KBM-7 (cell line): ENCODE data around the gene KCNJ10.
A peak's percentile ranks its signal among the peaks of the same experiment; 100 is the strongest.

Source experiments
- DNase-seq: peaks from one replicate; pipeline ENCODE4 v3.0.0-alpha.2; 2015
- in situ Hi-C: fragments of 300-500 bp; cut with MboI; formaldehyde crosslinking; loops from 2 replicates; pipeline ENCODE4 v1.14.3; 2020; ENCODE audit warnings: low sequenced_read_pairs, low pct_unique_long_range_greater_than_20kb, mixed read lengths

The KCNJ10 gene

DNA sequence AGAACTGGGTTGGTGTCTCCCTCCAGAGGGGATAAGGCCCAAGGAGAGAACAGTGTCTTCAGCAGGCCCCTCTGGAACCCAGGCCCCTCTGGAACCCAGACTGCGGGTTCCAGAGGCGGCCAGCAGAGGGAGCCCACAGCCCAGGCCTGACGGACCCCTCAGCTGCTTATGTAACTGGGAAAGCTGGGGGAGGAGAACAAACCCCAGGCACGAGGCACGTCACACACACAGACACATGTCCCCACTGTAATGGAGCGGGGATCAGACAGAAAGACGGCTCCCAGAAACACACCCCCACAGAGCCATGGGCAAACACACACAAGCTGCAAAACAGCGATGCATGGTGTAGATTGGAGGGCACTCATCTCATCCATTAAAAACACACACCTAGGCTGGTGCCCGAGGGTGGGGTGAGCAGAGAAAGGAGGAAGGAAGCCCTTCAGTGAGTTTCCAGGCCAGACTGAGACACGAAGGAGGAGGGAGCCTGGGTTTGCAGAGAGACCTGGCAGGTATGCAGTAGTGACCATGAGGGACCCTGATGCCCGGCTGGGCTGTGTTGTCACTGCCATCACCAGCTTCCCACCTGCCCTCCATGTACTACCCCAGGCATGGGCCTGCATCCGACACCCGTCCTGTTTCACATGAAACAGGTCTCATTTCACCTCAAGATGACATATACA lies 31.2 kb upstream of the KCNJ10 start:
- peak; percentile 91 for DNase-seq
- in situ Hi-C loops = no loop called here

GRCh38 chr1:160099716-160100375 lies 29.9 kb upstream of the KCNJ10 start:
- DNase-seq = no peak
- in situ Hi-C loops = no loop called here

GRCh38 chr1:160098852-160099561 lies 29.0 kb upstream of the KCNJ10 start:
- peak; percentile 80 for DNase-seq
- in situ Hi-C loops = no loop called here

DNA sequence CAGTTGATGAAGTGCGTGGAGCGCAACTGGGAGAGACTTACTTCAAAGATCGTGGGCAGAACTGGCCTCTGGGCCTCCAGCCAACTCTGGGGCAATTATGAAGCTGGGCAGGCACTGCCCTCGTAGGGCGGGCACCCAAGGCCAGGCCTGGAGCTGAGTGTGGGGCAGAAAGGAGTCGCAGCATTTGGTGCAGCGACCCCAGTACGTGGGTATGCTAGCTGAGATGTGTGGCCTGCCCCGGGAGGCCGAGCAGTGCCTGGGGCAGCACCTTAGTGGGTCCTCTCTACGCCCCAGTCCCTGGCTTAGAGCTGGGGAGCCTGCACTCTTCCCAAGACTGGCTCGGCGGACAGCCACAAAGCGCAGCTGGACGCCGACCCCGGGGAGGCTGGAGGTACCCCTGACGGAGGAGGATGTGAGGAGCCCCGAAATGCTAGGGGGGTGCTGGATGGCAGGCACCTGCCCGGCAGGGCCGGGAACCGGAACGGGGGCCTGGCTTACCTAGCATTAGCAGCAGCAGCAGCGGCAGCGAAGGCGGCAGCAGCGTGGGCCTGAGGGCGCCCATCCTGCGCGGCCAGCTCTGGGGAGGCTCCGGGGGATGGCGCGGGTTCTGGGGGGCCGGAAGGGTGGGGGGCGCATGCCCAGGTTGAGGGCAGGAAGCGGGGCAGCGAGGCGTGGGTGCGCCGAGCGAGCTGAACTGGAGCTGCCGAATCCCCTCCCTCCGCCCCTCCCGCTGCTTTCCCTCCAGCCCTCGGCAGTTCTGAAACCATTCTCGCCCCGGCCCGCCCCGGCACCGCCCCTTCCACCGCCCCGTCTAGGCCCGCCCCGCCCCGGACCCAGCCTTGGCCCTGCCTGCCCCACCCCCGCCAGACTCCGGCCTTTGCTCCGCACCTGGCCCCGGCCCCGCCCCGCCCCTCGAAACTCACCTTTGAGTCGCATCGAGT lies 28.2 kb upstream of the KCNJ10 start, which contains the start of gene IGSF8:
IGSF8 (minus strand) TSS at position 709 of the 941 bp plus-strand sequence; CDS start at position 562, 147 bp downstream.
- peak; percentile 51 for DNase-seq
- in situ Hi-C loops = no loop called here

DNA sequence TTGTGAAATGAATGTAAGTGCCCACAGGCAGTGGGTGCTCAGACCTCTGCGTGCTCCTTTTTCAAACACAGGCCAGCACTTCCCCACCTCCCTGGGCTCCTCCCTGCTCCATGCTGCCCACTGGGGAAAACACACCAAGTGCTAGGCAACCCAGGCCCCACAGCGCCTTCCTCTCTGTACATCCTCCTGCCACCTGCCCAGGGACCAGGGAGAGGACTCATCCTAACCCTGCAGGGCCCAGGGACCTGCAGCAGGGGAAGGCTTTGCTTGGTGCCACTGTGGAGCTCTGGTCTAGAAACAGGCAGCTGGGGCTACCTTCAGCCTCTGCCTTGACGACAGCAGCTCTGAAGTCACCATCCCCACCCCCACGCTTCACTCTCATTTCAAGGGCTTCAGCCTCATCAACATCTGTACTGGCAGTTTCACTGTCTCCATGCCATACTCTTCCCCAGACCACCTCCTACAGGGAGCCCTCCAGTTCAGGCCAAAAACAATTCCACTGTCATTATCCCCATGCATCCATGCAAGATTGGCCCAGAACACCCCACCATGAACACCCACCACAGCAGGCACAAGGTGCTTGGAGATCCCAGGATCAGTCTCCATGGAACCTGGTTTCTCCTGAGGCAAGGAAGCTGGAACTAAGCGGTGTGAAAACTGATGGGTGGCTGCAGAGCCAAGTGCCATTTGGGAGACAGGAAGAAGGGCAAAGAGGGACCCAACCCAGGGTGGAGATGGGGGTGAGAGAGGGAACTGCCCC lies 27.4 kb upstream of the KCNJ10 start:
- in situ Hi-C loops = no loop called here
- no peak for DNase-seq

- in situ Hi-C loops = no loop called here
Observed at GRCh38 chr1:160096274-160097116, 26.5 kb upstream of the KCNJ10 start.

GRCh38 chr1:160095382-160096105 lies 25.6 kb upstream of the KCNJ10 start:
- in situ Hi-C loops = no loop called here
- no peak for DNase-seq

More at GRCh38 chr1:160096274-160097116, 26.5 kb upstream of the KCNJ10 start:
- DNase-seq = no peak

DNA sequence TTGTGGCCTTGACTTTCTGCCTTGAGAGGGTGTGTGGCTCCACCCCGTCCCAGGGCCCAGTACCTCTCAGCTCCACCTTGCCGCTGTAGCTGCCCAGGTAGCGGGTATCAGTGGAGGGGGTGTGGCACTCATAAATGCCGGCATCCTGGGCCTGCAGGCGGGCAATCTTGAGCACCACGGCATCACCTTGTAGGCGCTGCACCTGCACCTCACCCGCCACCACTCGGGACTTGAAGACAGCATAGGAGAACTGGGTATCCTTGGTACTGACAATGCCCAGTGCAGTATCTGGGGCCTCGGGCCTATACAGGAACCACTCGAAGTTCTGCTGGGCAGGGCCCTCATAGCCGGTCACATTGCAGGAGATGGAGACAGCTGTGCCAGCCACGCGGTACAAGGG lies 24.8 kb upstream of the KCNJ10 start:
- DNase-seq = no peak
- in situ Hi-C loops = no loop called here

- DNase-seq = no peak
- in situ Hi-C loops = no loop called here
Observed at GRCh38 chr1:160094291-160094625, 24.3 kb upstream of the KCNJ10 start.

- DNase-seq = no peak
- in situ Hi-C loops = no loop called here
Observed at GRCh38 chr1:160093624-160094290, 23.8 kb upstream of the KCNJ10 start.

DNA sequence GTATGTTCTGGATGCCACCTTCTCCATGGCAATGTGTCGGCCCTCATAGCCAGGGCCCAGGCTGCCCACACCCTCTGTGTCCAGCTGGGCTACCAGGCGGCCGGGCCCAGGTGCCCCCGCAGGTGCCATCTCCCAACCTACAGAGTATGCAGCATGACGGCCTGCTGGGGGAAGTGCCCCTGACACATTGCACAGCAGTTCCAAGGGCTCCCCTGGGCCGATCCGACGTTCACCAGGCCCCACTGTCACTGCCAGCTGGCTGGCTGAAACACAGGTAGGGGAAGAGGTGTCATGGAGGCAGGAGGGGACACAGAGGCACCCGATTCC lies 23.1 kb upstream of the KCNJ10 start:
- in situ Hi-C loops = no loop called here
- DNase-seq = no peak

- no peak for DNase-seq
- in situ Hi-C loops = no loop called here
Observed at GRCh38 chr1:160092366-160093068, 22.6 kb upstream of the KCNJ10 start.

- in situ Hi-C loops = no loop called here
- DNase-seq = no peak
Observed at GRCh38 chr1:160091666-160092223, 21.8 kb upstream of the KCNJ10 start.

GRCh38 chr1:160090760-160091159 lies 20.8 kb upstream of the KCNJ10 start:
- no peak for DNase-seq
- in situ Hi-C loops = no loop called here

- in situ Hi-C loops = no loop called here
- no peak for DNase-seq
Observed at GRCh38 chr1:160089883-160090282, 19.9 kb upstream of the KCNJ10 start.

- no peak for DNase-seq
- in situ Hi-C loops = no loop called here
Observed at GRCh38 chr1:160087118-160087662, 17.2 kb upstream of the KCNJ10 start.
